GM10248 (cell line): ENCODE measurements around the gene LCMT1.
"Not testable (repeated sequence)": the region's sequence is repeated elsewhere in the genome, so short reads cannot be mapped to it uniquely, and the experiment has no call there.

Source experiments
- CTCF ChIA-PET: fragments of 300-600 bp; sonication (Branson Sonifier 250); formaldehyde crosslinking; extraction: SDS; loops from one replicate; lab custom pipeline; 2021; ENCODE audit warnings: antibody characterized with exemption; lab: Yijun Ruan, JAX
- POLR2A ChIA-PET: fragments of 350-650 bp; sonication (Branson Sonifier 250); formaldehyde crosslinking; extraction: SDS; loops from one replicate; lab custom pipeline; 2020; ENCODE audit warnings: antibody characterized with exemption; lab: Yijun Ruan, JAX
- DNase-seq: peaks from one replicate; pipeline ENCODE4 v3.0.0; 2012; ENCODE audit errors: extremely low spot score
- TF ChIP-seq, protein P1 (sequence below): IDR thresholded peaks from 2 replicates; pipeline ENCODE4 v1.5.1; 2012; ENCODE audit warnings: mild to moderate bottlenecking, low read depth; ENCODE audit errors: extremely low read depth, missing control alignments, control extremely low read depth

The LCMT1 gene

DNA sequence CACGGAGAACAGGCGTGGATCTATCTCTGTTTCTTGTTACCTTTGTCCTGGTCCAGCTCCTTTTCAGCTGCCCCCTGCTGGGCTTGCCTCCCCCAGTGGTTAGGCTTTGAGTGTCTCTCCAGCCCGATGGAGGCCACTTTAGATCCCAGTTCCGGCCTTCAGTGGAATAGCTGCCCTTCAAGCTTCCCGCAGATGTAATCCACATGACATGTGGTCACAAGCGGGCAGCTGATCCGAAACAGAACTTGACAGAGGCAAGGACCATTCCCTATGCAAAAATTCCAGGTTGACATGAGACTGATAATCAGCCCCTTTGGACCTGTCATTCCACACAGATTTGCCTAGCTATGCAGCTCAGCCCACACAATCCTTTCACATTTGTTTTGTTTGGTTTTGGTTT, 64.6 kb downstream of the LCMT1 start:
- CTCF ChIA-PET = interaction anchor here (0.7 to 1.3 kb wide), 3 partner anchors 10 to 18 kb away, joined by 3 to 6 read pairs (median 4); no protein-coding TSS in a partner anchor
- POLR2A ChIA-PET = no interaction called here
- DNase-seq = no peak
- TF ChIP-seq, protein P1, sequence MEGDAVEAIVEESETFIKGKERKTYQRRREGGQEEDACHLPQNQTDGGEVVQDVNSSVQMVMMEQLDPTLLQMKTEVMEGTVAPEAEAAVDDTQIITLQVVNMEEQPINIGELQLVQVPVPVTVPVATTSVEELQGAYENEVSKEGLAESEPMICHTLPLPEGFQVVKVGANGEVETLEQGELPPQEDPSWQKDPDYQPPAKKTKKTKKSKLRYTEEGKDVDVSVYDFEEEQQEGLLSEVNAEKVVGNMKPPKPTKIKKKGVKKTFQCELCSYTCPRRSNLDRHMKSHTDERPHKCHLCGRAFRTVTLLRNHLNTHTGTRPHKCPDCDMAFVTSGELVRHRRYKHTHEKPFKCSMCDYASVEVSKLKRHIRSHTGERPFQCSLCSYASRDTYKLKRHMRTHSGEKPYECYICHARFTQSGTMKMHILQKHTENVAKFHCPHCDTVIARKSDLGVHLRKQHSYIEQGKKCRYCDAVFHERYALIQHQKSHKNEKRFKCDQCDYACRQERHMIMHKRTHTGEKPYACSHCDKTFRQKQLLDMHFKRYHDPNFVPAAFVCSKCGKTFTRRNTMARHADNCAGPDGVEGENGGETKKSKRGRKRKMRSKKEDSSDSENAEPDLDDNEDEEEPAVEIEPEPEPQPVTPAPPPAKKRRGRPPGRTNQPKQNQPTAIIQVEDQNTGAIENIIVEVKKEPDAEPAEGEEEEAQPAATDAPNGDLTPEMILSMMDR = no peak

DNA sequence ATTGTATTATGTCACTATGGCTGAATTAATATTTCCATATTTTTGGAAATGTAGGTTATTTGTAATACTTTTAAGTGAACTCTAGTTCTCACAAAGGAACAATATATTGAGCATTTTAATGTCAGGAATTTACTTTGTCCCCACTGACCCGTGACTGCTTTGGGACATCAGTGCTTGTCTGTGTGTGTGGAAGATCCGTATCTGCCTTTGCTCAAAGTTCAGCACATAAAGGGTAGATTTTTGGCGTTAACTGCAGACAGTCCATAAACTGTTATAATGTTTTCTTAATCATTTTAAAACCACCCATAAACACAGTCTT, 65.9 kb downstream of the LCMT1 start:
- POLR2A ChIA-PET = no interaction called here
- CTCF ChIA-PET = no interaction called here
- TF ChIP-seq, protein P1 = no peak
- DNase-seq = no peak

DNA sequence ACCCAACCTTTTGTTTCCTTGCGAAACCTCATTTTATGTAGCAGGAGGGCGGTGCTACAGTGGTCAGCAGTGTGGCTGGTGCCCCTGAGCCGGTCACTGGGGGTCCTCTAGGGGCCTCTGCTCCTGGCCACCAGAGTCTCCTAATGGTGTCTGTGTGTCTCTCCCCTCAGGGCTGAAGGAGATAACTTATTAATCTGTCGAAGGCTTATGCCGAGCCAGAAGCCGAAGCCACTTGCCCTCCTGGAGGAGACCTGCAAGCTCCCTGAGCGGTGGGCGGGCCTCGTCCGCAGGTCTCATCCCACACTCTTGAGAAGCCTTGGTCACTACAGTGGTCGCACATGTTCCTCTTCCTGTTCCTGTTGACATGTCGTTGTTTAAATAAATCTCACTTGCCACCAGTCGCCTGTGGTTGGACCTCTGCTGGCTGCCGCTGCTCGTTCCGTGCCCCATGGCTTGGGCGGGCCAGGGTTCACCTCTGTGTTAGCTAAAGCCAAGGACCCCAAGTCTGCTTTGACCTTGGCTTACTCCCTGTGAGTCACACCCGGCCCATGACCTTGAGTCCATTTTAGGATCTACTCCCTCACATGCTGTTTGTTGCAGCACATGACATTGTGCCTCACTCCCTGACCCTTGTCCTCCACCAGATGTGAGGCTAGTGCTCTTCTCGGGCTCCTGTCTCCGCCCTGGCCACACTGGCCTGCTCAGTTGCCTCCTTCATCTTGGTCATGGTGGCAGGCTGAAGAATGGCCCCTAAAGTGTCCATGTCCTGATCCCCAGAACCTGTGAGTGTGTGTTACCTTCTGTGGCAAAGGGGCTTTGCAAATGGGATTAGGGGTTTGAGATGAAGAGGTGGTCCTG, 66.5 kb downstream of the LCMT1 start:
- CTCF ChIA-PET = no interaction called here
- POLR2A ChIA-PET = no interaction called here
- DNase-seq = no peak
- TF ChIP-seq, protein P1 = no peak

DNA sequence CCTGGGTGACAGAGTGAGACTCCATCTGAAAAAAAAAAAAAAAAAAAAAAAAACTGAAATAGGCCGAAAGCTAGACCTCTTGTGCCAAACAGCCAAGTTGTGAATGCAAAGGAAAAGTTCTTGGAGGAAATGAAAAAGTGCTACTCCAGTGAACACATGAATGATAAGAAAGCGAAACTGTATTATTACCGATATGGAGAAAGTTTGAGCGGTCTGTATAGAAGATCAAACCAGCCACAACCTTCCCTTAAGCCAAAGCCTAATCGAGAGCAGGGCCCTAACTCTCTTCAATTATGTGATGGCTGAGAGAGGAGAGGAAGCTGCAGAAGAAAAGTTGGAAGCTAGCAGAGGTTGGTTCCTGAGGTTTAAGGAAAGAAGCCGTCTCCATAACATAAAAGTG, 69.7 kb downstream of the LCMT1 start:
- CTCF ChIA-PET, DNase-seq: not testable (repeated sequence)
- POLR2A ChIA-PET = interaction anchor here (0.7 kb wide), 1 partner anchor 8 kb away, joined by 6 read pairs; no protein-coding TSS in a partner anchor

DNA sequence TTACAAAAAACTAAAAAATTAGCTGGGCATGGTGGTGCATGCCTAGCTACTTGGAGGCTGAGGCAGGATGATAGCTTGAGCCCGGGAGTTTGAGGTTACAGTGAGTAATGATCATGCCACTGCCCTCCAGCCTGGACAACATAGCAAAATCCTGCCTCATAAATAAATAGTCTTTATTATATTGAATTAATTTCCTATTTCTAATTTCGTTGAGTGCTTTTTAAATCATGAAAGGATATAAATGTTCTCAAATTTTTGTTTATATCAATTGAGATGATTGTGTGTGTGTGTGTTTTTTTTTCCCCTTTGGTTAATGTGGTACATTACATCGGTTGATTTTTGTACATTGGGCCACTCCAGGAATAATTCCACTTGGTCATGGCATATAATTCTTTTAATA, 73.2 kb downstream of the LCMT1 start:
- TF ChIP-seq, protein P1 = no peak
- no peak for DNase-seq
- ChIA-PET POLR2A (no interaction called here), CTCF (interaction anchor here (0.8 to 1.1 kb wide), 3 partner anchors 10 to 50 kb away, joined by 3 read pairs; no protein-coding TSS in a partner anchor)

DNA sequence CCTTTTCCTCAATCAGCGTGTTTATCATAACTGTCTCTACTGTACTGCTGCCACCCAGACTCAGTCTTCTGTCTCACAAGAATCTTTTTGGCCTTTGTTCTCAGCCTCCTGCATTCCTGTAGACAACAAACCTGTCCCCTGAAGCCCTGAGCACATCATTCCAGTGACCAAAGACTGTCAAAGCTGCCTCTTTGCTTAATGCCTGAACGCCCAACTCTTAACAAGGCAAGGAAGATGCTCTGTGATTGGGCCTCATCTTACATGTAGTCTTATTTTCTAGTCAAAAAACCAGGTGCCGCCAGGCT, 75.9 kb downstream of the LCMT1 start:
- DNase-seq = no peak
- ChIA-PET POLR2A (no interaction called here), CTCF (interaction anchor here (1.7 kb wide), 1 partner anchor 38 kb away, joined by 4 read pairs; no protein-coding TSS in a partner anchor)
- TF ChIP-seq, protein P1 = no peak

DNA sequence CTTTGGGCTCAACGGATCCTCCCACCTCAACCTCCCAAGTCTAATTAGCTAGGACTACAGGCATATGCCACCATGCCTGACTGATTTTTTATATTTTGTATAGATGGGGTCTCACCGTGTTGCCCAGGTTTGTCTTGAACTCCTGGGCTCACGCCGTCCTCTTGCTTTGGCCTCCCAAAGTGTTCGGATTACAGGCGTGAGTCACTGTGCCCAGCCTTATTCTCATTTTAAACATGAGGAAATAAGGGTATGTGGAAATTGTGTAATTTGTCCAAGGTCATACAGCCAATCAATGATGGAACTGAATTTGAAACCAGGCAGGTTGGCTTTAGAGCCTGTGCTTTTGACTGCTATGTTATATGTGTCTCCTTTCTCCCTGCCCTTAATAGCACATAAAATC, 77.8 kb downstream of the LCMT1 start:
- CTCF ChIA-PET = interaction anchor here (1.6 kb wide), 1 partner anchor 36 kb away, joined by 4 read pairs; no protein-coding TSS in a partner anchor
- POLR2A ChIA-PET = no interaction called here
- TF ChIP-seq, protein P1 = no peak
- DNase-seq = no peak
